Pulmonary artery endothelial cell (primary cell): Measurements from ENCODE around the gene SPACA7. TPM values are rescaled to one million over a fixed set of nuclear protein-coding genes. Genes with fewer than 3 reads are reported as not detected.

Experiments
- DNase-seq: peaks from one replicate; pipeline ENCODE4 v3.0.0-alpha.2; 2011; ENCODE audit warnings: low read depth, low spot score
- total RNA-seq: library from RNA; depleted of rRNA; stranded (reverse); fragments of >200 nt; gene quantifications from 2 replicates; pipeline ENCODE4 v1.2.3, GENCODE V29; 2014

The SPACA7 gene, protein sequence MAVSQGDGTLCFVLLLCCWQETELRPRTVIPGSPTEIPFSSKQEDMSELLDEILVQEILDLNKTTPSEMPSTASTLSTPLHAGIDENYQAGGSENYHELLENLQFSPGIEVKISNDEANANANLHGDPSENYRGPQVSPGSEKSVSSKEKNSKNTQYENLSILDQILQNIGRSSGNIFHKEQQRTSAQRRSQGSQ
- total RNA-seq = not detected in 2 replicates

GRCh38 chr13:112376050-112376681 is at the start of gene SPACA7:
TSS of gene SPACA7 (plus strand) at chr13:112376355. CDS start at chr13:112376386, 31 bp downstream.
- no peak for DNase-seq

GRCh38 chr13:112326821-112327370 is 49.3 kb upstream of the SPACA7 start:
- DNase-seq = no peak

DNA sequence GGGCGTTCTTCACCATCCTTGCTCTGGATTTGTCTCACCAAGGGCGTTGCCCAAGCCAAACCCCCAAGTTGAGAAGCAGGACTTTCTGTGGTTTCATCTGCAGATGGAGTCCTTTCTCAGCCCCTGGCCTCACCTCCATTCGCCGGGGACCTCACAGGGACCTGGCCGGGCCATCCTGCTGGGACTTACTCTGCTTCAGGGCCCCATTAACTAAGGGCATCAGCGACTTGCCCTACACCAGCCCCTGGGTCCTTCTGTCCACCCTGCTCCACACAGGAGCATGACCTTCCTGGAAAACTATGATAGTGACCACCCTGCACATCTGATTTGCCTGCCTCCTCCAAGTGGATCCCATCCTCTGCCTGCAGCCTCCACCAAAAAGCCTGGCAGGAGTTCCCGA is 47.2 kb upstream of the SPACA7 start:
- no peak for DNase-seq

DNA sequence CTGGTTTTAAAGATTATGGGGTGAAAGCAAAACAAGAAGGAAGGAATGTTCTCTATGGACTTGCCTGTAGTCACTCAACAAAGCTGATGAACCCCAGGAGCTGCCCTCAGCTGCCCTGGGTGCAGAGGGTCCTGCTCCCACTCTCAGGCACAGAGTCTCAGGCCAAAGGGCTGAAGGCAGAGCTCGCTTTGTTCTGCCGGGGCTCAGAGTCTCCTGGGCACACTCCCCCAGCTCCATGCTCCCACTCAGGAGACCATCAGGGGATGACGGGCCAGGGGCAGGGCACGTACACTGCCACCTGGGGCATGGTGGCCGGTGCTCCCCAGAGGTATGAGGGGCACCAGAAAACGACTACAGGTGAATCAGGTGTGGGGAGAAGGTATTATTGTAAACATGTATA is 46.8 kb upstream of the SPACA7 start:
- DNase-seq = no peak

GRCh38 chr13:112330066-112330465 is 46.1 kb upstream of the SPACA7 start:
- DNase-seq = no peak

- no peak for DNase-seq
Observed at GRCh38 chr13:112330479-112331381, 45.4 kb upstream of the SPACA7 start.

GRCh38 chr13:112331675-112332074 is 44.5 kb upstream of the SPACA7 start:
- no peak for DNase-seq

DNA sequence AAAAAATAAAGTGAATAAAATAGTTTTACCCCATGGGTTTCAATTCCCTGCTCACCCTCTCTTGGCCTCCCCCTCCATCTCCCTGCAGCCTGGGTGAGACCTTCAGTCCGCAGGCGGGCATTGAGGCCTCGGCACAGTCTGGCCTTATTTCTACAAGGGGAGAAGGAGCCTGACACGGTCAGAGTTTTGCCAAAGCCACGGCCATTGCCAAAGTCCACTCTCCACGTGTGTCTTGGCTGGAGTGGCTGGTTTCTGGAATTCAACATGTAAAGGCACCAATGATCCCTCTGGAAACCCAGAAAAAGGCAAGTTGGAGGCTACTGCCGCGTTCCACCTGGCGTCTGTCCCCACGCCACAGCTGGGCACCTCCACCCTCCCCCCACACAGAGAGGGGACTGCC is 43.4 kb upstream of the SPACA7 start:
- DNase-seq = no peak

DNA sequence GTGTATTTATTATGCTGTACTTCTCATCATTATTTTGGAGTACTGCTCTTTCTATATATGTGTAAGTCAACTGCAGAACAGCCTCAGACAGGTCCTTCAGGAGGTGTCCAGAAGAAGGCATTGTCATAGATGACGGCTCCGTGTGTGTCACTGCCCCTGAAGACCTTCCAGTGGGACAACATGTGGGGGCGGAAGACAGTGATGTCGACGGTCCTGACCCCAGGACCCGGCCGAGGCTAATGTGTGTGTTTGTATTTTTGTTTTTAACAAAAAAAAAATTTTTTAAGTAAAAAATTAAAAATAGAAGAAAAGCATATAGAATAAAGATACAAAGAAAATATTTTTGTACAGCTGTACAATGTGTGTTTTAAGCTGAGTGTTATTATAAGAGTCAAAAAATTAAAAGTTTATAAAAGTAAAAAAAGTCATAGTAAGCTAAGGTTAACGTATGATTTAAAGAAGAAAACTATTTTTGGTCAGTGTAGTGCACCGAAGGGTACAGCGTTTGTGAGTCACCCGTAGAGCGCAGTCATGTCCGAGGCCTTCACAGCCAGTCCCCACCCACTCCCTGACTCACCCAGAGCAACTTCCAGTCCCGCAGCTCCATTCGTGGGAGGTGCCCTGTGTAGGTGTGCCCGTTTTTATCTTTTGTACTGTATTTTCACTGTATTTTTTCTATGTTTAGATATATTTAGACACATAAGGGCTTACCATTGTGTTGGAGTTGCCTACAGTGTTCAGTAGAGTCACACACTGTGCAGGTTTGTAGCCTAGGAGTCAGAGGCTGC is 42.2 kb upstream of the SPACA7 start:
- no peak for DNase-seq

- DNase-seq = no peak
Observed at GRCh38 chr13:112335135-112335534, 41.0 kb upstream of the SPACA7 start.

DNA sequence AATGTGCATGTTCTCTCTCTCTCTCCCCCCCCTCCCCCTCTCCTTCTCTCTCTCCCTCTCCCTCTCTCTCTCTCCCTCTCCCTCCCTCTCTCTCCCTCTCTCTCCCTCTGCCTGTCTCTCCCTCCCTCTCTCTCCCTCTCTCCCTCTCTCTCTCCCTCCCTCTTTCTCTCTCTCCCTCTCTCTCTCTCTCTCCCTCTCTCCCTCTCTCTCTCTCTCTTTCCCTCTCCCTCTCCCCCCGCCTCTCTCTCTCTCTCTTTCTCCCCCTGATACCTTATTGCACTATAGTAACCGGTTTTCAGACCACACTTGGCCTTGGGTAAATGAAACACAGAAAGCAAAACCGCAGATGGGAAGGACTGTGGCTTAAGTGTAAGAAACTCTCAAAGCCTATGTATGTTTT is 34.7 kb upstream of the SPACA7 start:
- DNase-seq = no peak

GRCh38 chr13:112341976-112342735 is 34.0 kb upstream of the SPACA7 start:
- DNase-seq = no peak

DNA sequence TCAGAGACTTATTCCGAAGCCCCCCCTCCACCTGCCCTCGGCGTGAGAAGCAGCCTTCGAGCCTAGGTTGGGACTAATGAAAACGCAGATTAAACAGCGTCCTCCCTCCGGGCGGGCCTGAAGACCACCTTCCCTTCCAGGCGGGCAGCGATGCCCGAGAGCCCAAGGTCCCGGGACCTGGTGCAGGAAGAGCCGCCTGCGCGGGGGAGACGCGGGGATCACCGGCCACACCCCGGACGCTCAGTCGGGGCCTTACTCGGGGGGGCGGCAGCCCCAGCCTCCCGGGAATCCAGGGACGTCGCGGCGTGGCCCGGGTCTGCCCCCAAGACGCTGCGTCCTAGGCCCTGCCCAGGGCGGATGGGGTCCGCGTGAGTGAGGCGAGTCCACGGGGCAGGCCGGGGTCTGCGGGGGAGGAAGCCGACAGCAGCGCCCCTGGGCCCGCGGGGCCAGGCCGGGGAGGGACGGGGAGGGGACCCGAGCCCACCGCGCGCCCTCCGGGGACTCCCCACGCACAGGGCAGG is 33.3 kb upstream of the SPACA7 start:
- no peak for DNase-seq

GRCh38 chr13:112343591-112343990 is 32.6 kb upstream of the SPACA7 start:
- DNase-seq = no peak

- no peak for DNase-seq
Observed at GRCh38 chr13:112345826-112346172, 30.4 kb upstream of the SPACA7 start.

DNA sequence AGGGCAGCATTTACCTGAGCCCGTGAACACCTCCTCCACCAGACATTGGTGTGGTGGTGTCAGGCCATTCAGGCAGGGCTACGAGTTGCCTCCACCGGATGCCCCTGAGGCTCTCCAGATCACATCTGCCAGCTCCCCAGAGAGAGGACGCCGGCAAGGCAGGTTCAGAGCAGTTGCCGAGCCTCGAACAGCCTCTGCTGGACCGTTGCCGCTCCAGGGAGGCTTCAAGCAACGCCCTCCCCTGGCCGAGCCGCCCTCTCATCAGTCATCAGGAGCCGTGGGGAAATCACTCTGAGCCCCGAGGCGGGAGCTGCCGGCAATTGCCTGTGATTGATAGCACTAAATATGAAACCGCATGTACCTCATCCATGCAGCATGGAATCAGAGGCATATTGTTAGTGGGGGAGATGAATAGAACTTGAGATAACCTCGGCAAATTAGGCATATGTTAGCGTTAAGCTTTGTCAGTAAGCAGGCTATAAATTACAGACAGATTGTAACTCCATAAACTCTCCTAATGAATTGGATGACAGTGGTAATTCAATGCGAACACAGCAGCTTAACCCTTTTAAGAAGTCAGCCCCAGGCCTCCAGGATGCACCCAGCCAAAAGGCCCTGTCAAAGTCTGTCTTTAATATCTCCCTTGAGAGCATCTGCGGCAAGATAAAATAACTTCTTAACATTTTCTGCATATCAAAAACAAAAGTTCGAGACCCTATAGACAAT is 29.8 kb upstream of the SPACA7 start:
- DNase-seq = no peak

DNA sequence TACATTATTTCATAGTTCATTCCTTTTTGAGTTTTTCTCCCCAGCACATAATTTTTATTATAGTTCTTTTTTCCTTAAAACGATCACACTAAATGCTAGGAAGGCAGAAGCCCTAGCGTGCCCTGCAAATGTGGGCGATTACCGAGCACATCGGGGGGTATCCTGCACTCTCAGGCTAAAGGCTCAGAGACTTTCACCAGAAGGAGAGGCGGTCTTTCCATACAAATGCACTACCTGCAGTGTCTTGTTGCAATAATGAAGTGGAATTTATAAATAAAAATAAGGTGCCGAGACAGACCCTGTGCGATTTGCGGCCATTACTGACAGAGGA is 29.3 kb upstream of the SPACA7 start:
- no peak for DNase-seq

DNA sequence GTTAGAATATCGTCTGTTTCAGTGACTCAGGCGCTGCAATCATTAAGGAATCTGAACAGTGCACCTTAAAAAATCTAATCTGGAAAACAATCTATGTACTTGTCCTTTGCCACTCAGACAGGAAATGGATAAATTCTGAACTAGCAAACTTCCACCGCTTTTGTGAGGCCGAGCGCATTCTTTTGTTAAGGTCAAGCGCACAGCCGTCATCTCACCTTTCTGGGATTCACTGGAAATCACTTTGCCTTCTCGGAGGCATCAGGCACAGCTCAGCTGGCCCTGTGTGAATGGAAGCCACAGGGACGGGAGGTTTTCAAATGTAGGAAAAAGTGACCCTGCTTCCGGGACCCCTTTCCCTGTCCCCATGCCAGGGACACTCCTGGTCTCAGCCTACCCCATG is 28.2 kb upstream of the SPACA7 start:
- no peak for DNase-seq

GRCh38 chr13:112348642-112349345 is 27.4 kb upstream of the SPACA7 start:
- DNase-seq = no peak
